Suppressor macrophage treated with lipopolysaccharide for 4 hours (primary cell): Measurements from ENCODE around the gene PCDHB5.
"Not testable (repeated sequence)": the region's sequence is repeated elsewhere in the genome, so short reads cannot be mapped to it uniquely, and the experiment has no call there.

Source experiments
- DNase-seq: peaks from one replicate; pipeline ENCODE4 v3.0.0-alpha.2; 2020

The PCDHB5 gene

DNA sequence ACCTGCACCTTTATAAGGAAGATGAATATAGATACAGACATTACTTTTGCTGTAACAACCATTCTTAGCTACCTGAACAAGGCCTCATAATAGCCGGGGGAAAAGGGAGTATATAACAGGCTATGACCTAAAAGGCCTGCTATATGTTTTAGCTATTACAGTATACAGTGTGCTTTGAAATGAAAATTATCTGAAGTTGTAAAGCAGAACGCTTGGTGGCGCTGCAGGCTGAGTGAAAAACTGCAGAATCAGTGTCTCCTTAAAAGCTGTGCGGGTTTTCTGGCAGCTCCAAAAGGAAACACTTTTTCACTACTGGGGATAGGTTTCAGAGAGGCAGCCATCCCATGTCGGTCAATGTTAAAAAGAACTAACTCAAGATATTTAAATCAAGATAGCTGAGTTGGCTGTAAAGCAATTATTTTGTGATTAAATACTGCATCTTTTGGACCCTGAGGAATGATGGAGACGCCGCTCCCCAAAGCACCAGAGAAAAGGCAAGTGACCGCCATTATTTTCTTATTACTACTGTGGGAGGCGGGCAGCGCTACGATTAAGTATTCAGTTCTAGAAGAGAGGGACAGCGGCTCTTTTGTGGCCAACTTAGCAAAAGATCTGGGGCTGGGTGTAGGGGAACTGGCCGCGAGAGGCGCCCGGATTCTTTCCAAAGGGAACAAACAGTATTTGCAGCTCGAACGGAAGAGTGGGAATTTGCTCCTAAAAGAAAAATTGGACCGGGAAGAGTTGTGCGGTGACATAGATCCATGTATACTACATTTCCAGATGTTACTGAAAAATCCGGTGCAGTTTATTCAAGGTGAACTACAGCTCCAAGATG, 20.8 kb downstream of the PCDHB5 start:
- no peak for DNase-seq

DNA sequence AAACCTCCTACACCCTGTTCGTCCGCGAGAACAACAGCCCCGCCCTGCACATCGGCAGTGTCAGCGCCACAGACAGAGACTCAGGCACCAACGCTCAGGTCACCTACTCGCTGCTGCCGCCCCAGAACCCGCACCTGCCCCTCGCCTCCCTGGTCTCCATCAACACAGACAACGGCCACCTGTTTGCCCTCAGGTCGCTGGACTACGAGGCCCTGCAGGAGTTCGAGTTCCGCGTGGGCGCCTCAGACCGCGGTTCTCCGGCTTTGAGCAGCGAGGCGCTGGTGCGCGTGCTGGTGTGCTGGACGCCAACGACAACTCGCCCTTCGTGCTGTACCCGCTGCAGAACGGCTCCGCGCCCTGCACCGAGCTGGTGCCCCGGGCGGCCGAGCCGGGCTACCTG, 22.4 kb downstream of the PCDHB5 start:
- not testable (repeated sequence) for DNase-seq

GRCh38 chr5:141157901-141158300, 22.9 kb downstream of the PCDHB5 start:
- DNase-seq, result not testable (repeated sequence)

GRCh38 chr5:141172381-141173204, 37.6 kb downstream of the PCDHB5 start, which contains the start of gene PCDHB7:
PCDHB7 (plus strand) TSS chr5:141172644; CDS start chr5:141172836, 192 bp downstream.
- DNase-seq, result no peak

GRCh38 chr5:141174291-141175104, 39.5 kb downstream of the PCDHB5 start:
- not testable (repeated sequence) for DNase-seq

GRCh38 chr5:141175933-141176332, 40.9 kb downstream of the PCDHB5 start:
- no peak for DNase-seq

DNA sequence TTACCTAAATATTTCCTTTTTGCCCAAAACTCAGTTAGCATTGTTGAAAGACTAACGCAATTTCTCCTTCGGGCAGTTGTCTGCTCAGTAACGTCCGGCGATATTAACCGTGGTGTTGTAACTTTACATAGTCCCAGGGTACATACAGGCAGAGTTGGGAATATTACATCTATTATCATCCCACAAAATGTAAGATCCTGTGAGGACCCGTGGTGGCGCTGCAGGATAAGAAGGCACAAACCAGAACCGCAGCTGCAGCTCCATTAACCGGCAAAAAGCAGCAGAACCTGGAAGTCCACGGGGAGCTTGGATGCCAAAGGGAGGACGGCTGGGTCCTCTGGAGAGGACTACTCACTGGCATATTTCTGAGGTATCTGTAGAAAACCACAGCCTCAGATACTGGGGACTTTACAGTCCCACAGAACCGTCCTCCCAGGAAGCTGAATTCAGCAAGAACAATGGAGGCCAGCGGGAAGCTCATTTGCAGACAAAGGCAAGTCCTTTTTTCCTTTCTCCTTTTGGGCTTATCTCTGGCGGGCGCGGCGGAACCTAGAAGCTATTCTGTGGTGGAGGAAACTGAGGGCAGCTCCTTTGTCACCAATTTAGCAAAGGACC, 42.7 kb downstream of the PCDHB5 start, which contains the start of gene PCDHB8:
TSS of gene PCDHB8 (plus strand) at position 214 of the 615 bp plus-strand sequence. CDS start at position 459, 245 bp downstream.
- DNase-seq, result not testable (repeated sequence)

GRCh38 chr5:141179371-141179770, 44.4 kb downstream of the PCDHB5 start:
- not testable (repeated sequence) for DNase-seq

DNA sequence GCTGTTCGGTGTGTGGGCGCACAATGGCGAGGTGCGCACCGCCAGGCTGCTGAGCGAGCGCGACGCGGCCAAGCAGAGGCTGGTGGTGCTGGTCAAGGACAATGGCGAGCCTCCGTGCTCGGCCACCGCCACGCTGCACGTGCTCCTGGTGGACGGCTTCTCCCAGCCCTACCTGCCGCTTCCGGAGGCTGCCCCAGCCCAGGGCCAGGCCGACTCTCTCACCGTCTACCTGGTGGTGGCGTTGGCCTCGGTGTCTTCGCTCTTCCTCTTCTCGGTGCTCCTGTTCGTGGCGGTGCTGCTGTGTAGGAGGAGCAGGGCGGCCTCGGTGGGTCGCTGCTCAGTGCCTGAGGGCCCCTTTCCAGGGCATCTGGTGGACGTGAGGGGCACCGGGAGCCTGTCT, 44.9 kb downstream of the PCDHB5 start:
- DNase-seq, result not testable (repeated sequence)

DNA sequence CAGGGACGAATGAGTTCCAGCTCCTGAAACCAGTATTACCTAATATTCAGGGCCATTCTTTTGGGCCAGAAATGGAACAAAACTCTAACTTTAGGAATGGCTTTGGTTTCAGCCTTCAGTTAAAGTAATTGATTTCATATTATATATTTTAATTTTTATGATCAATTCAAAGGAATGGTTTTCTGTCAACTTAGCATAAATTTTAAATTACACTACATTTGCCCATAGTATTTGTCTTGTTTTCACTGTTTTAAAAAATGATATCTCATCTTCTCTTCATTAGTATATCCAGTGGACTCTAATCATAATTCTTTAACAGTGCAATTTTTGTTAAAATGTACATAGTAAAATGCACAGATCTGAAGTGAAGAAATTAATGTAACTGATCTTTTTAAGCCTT, 45.3 kb downstream of the PCDHB5 start:
- DNase-seq, result no peak

GRCh38 chr5:141182248-141182647, 47.2 kb downstream of the PCDHB5 start, which contains the start of gene PCDHB16:
PCDHB16 (plus strand) TSS chr5:141182387; CDS start chr5:141182560, 173 bp downstream.
- DNase-seq, result no peak

GRCh38 chr5:141184117-141184855, 49.3 kb downstream of the PCDHB5 start:
- not testable (repeated sequence) for DNase-seq

GRCh38 chr5:141186897-141187512, 52.0 kb downstream of the PCDHB5 start, which contains the start of gene PCDHB9:
PCDHB9 (plus strand) TSS chr5:141187161; CDS start chr5:141187319, 158 bp downstream.
- no peak for DNase-seq
